ENCODE measurements around the gene DHRS2. TPM values are rescaled to one million over a fixed set of nuclear protein-coding genes. Genes with fewer than 3 reads are reported as not detected.

The DHRS2 gene
- polyA plus RNA-seq, 2 of the 4 experiments (the other 2 are of a cell fraction): 2.3 to 10.7 TPM

DNA sequence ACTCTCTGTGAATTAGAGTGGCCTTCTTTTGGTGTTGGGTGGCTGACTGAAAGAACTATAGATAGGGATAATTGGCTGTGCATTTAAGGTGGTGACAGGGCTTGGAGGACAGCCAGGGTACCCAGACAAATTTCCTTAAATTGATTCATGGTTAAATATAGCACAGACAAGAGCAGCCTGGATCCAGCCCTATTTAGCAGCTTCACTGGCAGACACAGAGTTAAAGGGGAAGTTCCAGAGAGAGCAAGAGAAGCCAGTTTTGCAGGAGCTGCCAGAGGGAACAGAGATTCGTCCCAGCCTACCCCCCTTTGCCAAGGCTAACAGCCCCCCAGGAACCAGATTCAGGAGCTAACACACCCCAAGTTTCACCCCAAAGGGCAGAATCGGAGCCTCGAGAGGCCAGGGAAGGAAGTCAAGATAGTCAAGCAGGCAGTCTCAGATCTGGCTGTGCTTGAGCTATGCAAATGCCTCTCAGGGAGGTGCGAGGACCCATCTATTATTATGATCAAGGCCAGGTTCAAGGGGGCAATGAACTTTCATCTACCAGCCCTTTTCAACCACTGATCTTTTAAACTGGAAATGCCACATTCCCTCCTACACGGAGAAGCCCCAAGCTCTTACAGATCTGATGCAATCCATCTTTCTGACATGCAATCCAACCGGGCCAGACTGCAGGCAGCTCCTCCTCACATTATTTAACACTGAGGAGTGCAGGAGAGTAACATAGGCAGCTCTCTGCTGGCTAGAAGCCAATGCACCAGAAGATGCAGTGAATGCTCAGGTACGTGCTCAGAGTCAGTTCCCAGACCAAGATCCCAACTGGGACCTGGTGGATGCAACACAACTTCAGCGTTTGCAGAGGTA, 58.2 kb downstream of the DHRS2 start:
- CTCF ChIA-PET: interaction anchor here (3.3 kb wide), 1 partner anchor 29 kb away, joined by 12 read pairs; no protein-coding TSS in a partner anchor
- peak in 1 of 2 experiments; percentile 5 for DNase-seq (ENCODE audit: low read depth in 1 of 2, low spot score in 1 of 2)
- peak overlapping the region; percentile 45; the same call in 2 of the 3 replicates for H3K4me2 ChIP-seq

More for the DNA sequence above, 58.2 kb downstream of the DHRS2 start:
- 20% methylated on average over 8 of the region's 8 CpGs for whole genome bisulfite sequencing (ENCODE audit: missing lambda C conversion rate)
- H3K4me3 ChIP-seq: no peak overlapping the region
- POLR2A ChIA-PET: no interaction called here
- TF ChIP-seq HOXB13 (CRISPR knock-in tag; IDR thresholded peaks at IDR 0.05; ENCODE audit: low read depth) (no peak), ZNF302 (CRISPR knock-in tag; IDR thresholded peaks at IDR 0.05) (no peak), ZFP36 (IDR thresholded peaks at IDR 0.05; ENCODE audit: borderline replicate concordance, partially characterized antibody) (no peak)
- FAIRE-seq: no peak
- peak in 1 of 2 experiments; percentile 68; a peak in 1 of 6 replicates for ATAC-seq
- H3K27ac ChIP-seq: peak overlapping the region; percentile 59 to 68; a peak in 4 of 6 replicates
- H3K9me3 ChIP-seq: peaks cover 2% of the 10 kb centered on the region; the same call in 1 of the 3 replicates
- H3K4me1 ChIP-seq: peaks cover 12% of the 10 kb centered on the region; the same call in 2 of the 3 replicates

Other genes starting within 250 kb of the DHRS2 start
- gene MYH6, start 228.1 kb upstream of the DHRS2 start, polyA plus RNA-seq (2011; rRNA removed): not detected in 2 replicates
- gene MYH6, start 228.1 kb upstream of the DHRS2 start, polyA plus RNA-seq (2017; fragmentation: RNase III; extraction: RNeasy Plus Mini Kit Qiagen cat#74134 plus additional on column Dnase treatment): not detected in 3 replicates
- gene MYH7, start 200.7 kb upstream of the DHRS2 start, polyA plus RNA-seq (2011; rRNA removed): not detected in 2 replicates
- gene MYH7, start 200.7 kb upstream of the DHRS2 start, polyA plus RNA-seq (2017; fragmentation: RNase III; extraction: RNeasy Plus Mini Kit Qiagen cat#74134 plus additional on column Dnase treatment): not detected in 3 replicates
- gene NGDN, start 166.7 kb upstream of the DHRS2 start, polyA plus RNA-seq (2011; rRNA removed): 99.5 and 108 TPM in 2 replicates
- 62.9 to 68.3 TPM (median 63.5 TPM) in 3 replicates for gene NGDN, start 166.7 kb upstream of the DHRS2 start, polyA plus RNA-seq (2017; fragmentation: RNase III; extraction: RNeasy Plus Mini Kit Qiagen cat#74134 plus additional on column Dnase treatment)
- 0.34 and 0.66 TPM in 2 replicates for gene ZFHX2, start 84.6 kb upstream of the DHRS2 start, polyA plus RNA-seq (2011; rRNA removed)
- 0.88 to 1.3 TPM (median 1.1 TPM) in 3 replicates for gene ZFHX2, start 84.6 kb upstream of the DHRS2 start, polyA plus RNA-seq (2017; fragmentation: RNase III; extraction: RNeasy Plus Mini Kit Qiagen cat#74134 plus additional on column Dnase treatment)
- 8.1 and 15.3 TPM in 2 replicates for gene THTPA, start 80.1 kb upstream of the DHRS2 start, polyA plus RNA-seq (2011; rRNA removed)
- 21.0 to 24.0 TPM (median 23.9 TPM) in 3 replicates for gene THTPA, start 80.1 kb upstream of the DHRS2 start, polyA plus RNA-seq (2017; fragmentation: RNase III; extraction: RNeasy Plus Mini Kit Qiagen cat#74134 plus additional on column Dnase treatment)
- gene AP1G2, start 68.6 kb upstream of the DHRS2 start, polyA plus RNA-seq (2011; rRNA removed): 83.7 and 122 TPM in 2 replicates
- 60.3 to 83.9 TPM (median 80.6 TPM) in 3 replicates for gene AP1G2, start 68.6 kb upstream of the DHRS2 start, polyA plus RNA-seq (2017; fragmentation: RNase III; extraction: RNeasy Plus Mini Kit Qiagen cat#74134 plus additional on column Dnase treatment)
- gene JPH4, start 57.6 kb upstream of the DHRS2 start, polyA plus RNA-seq (2011; rRNA removed): 0.03 and 0.05 TPM in 2 replicates
- 0.03 TPM in 1 of 3 replicates, not detected in the others for gene JPH4, start 57.6 kb upstream of the DHRS2 start, polyA plus RNA-seq (2017; fragmentation: RNase III; extraction: RNeasy Plus Mini Kit Qiagen cat#74134 plus additional on column Dnase treatment)